GM18507 (cell line): ENCODE measurements around the gene NHERF2.

Source experiments
- DNase-seq: peaks from one replicate; pipeline ENCODE4 v3.0.0; 2011; ENCODE audit warnings: low read depth; ENCODE audit not compliant: insufficient read length; ENCODE audit errors: extremely low spot score
- FAIRE-seq: peaks from 2 replicates; lab custom pipeline; 2011; peaks lifted over from hg19 to GRCh38; lab: Jason Lieb, UNC

The NHERF2 gene

DNA sequence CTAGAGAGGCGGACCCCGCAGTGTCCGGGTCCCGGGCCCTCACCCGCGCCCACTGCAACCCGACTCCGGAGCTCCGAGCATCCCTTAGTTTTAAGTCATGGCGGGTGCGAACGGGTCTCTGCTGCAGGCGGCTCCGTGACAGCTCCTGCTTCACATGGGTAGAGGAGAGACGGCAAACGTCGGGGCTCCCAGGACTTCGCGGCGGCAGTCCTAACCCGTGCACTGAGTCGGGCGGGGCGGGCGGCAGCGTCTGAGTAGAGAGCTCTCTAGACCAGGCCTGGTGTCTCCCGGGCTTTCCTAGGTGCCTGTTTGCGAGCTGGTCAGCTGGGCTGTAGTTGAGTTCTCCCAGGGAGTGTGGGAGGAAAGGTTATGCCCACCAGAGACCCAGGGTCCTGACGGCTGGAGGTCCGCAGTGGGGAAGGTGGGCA lies 21.4 kb downstream of the NHERF2 start:
- no peak for DNase-seq
- FAIRE-seq, result no peak

DNA sequence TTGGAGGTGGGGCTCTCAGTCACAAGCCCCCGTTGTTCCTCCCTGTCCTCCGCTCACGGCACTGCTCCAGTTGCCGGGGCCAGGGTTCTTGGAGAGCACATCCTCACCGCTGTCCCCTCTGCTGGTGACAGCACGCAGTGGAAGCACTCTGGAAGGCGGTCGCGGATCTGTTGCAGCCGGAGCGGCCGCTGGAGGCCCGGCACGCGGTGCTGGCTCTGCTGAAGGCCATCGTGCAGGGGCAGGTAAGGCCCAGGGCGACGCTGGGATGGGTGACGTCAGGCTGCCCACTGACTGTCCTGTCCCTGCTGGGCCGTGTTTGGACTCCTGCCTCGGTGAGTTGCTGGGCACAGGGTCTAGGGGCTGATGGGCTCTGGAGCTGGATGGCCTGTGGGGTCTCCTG lies 26.5 kb downstream of the NHERF2 start:
- FAIRE-seq (no peak), DNase-seq (no peak)

- DNase-seq (no peak), FAIRE-seq (no peak)
Observed at GRCh38 chr16:2053897-2054296, 27.2 kb downstream of the NHERF2 start.

DNA sequence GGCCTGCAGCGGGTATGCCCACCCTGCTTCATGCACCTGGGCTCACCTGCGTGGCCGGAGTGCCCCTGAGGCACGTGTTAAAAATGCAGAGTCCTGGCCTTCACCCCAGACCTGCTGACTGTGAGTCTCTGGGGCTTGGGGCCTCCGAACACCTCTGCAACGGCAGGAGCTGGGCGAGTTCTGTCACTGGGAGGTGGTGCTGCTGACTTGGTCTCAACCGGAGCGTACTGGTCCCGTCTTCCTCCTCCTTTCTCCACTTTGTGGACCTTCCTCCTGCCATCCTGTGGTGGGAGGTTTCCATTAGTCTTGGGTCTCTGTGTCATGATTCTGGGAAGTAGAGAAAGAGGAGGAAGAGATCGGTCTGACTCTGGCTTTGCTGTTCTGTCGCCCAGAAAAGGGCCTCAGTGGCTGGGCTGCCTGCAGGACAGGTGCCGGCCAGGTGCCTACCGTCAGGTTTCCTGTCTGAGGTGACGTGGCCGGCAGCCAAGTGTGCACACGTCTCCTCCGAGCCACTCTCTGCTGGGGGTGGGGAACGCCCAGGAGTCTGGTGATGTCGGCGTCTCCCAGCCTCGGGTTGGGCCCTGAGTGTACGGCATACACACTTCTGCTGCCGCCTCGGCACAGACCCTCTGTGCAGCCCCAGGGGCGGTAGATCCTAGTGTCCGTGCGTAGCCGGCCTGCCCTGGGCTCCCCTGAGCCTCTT lies 28.0 kb downstream of the NHERF2 start:
- no peak for DNase-seq
- no peak for FAIRE-seq

DNA sequence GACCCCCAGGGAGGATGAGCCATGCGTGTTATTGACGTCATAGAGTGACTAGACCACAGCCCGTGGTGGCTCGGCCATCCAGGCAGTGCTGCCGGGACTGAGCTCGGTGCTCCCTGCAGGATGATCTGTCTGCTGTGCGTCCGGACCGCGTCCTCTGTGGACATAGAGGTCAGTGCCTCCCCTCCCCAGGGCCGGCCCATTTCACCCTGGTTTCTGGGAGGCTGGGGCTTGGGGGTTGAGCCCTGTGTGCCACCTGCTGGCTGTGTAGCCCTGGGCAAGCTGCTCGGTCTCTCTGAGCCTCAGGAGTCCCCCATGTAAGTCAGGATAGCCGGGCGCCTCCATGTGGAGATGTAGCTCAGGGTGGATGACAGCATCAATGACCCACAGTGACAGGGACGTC lies 29.4 kb downstream of the NHERF2 start:
- FAIRE-seq, result no peak
- DNase-seq, result no peak

DNA sequence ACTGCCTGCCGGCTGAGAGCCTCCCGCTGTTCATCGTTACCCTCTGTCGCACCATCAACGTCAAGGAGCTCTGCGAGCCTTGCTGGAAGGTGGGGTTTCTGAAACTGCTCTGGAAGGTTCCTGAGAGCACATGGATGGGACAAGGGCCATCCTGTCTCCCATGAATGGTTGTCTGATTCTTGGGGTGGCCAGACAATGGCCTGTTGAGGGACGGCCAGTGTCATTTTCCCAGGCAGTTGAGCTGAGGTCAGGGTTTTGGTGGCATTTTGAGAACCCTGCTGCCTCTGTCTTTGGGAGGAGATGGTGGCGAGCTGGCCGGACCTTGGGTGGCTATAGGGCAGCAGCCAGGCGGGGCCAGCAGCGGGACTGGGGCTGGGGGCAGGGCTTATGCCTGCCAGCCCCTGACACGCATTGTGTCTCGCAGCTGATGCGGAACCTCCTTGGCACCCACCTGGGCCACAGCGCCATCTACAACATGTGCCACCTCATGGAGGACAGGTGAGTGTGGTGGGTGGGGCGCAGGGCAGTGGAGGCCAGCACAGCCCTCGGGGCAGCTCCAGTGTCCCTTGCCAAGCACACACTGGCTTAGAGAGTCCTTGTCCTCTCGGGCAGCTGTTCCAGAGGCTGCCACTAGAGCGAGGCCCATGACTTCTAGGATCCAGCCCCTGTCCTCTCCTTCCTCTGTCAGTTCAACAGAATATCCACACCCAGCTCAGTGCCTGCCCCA lies 30.1 kb downstream of the NHERF2 start:
- no peak for DNase-seq
- no peak for FAIRE-seq

GRCh38 chr16:2057438-2057837 lies 30.7 kb downstream of the NHERF2 start:
- FAIRE-seq (no peak), DNase-seq (no peak)

DNA sequence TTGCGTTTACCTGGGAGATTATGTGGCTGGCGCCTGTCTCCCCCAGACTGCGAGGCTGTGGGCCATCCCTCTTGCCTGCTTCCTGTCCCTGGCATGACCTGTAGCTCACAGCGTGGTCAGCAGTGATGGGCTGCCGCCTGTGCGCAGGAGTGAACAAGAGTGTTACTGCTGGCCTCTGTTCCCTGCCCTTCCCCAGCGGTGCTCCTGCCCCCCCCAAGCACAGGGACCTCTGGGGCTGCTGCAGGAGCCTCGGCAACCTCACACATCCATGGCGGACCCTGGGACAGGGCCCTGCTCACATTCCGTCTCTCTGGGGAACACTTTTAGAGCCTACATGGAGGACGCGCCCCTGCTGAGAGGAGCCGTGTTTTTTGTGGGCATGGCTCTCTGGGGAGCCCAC lies 31.7 kb downstream of the NHERF2 start:
- no peak for FAIRE-seq
- no peak for DNase-seq

GRCh38 chr16:2058872-2059271 lies 32.2 kb downstream of the NHERF2 start:
- DNase-seq, result no peak
- no peak for FAIRE-seq

- DNase-seq (no peak), FAIRE-seq (no peak)
Observed at GRCh38 chr16:2060346-2060745, 33.6 kb downstream of the NHERF2 start.

GRCh38 chr16:2061023-2061422 lies 34.3 kb downstream of the NHERF2 start:
- no peak for DNase-seq
- no peak for FAIRE-seq

DNA sequence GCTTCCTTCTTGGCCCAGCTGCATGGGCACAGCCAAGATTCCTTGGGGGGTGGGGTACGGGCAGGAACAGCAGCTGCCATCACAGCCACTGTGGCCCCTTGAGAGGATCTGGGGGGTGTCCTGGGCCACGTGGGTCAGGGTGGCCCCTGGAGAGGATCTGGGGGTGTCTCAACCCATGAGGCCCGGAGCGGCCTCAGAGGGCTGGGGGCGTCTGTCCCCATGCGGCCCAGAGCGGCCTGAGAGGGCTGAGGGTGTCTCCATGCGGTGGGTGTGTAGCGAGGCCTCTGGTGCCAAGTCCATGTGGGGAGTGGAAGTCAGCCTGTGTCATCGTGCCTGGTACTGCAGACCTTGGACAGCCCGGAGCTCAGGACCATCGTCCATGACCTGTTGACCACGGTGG lies 34.8 kb downstream of the NHERF2 start:
- DNase-seq (no peak), FAIRE-seq (no peak)

DNA sequence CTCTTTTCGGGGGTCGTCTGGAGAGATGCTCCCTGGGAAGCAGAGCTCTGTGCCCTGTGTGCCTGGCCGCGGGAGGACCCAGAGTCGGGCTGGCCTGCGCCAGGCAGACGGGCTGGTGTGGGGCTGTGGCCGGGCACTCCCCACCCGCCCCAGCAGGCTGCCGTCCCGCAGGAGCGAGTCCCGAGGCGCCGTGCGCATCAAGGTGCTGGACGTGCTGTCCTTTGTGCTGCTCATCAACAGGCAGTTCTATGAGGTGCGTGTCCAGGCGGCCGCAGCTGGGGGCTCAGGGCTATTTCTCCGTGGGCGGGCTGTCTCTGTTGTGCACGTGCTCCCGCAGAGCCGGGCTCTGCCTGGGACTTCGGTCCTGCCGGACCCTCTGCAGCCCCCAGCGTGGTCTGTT lies 36.1 kb downstream of the NHERF2 start:
- no peak for DNase-seq
- FAIRE-seq, result no peak

- no peak for FAIRE-seq
- DNase-seq, result no peak
Observed at GRCh38 chr16:2063861-2064260, 37.2 kb downstream of the NHERF2 start.

GRCh38 chr16:2064368-2064945 lies 37.8 kb downstream of the NHERF2 start:
- DNase-seq, result no peak
- FAIRE-seq, result no peak

GRCh38 chr16:2066139-2066538 lies 39.4 kb downstream of the NHERF2 start:
- FAIRE-seq, result no peak

DNA sequence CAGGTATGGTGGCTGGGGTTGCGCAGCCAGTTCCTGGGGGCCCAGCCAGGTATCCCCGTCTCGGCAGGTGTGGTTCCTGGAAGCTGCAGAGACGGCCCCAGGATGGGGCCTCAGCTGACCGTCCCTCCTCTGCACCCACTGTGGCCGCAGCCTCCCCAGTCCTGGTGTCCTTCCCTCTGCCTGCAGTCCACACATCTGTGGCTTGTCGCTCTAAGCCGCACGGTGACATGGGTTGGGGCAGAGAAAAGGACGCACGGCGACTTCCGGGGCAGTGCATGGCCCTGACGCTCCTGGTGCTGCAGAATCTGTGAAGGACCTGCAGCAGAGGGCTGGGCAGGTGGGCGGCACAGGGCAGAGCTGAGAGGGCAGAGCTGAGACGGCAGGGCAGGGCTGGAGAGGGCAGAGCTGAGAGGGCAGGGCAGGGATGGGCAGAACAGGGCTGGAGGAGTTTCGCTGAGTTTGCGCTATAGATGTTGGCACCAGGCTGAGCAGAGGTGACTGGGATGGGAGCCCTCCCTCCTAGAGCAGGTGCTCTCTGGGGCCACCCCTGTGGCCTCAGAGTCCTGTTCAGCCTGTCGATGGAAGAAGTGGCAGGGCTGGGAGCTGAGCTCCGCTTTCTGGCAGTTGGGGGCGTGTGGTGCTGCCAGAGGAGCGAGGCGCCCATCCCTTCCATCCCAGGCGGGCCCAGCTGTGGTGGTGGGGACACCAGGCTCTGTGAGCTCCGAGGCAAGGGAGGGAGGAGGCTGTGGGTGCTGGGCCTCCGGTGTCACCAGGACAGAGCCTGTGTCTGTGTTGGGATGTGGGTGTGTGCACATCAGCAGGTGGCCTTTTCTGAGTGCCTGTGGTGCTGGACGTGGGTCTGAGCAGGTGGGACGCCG lies 44.1 kb downstream of the NHERF2 start:
- DNase-seq, result no peak
- FAIRE-seq, result no peak

More at GRCh38 chr16:2066139-2066538, 39.4 kb downstream of the NHERF2 start:
- no peak for DNase-seq

DNA sequence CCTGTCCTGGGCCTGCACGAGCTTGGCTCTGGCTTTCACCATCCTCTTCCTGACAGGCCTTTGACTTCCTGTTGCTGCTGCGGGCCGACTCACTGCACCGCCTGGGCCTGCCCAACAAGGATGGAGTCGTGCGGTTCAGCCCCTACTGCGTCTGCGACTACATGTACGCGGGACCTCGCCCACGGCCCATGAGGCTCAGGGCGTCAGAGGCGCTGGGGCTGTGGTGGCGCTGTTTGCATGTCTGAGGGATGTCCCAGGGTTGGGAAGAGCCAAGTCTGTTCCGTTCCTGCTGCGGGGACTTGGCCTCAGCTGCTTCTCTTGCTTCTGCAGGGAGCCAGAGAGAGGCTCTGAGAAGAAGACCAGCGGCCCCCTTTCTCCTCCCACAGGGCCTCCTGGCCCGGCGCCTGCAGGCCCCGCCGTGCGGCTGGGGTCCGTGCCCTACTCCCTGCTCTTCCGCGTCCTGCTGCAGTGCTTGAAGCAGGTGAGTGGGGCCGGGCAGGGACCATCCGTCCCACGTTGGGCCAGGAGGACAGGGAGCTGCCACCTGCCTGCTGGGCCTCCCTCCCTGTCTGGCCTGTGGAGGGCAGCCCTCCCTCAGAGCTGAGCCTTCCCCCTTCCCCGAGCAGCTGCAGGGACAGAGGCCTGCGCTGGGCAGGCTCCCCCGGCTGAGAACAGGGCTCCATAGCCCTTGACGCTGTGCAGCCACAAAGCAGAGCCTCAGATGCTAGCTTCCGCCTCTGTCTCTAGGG lies 44.9 kb downstream of the NHERF2 start:
- FAIRE-seq (no peak), DNase-seq (no peak)

- FAIRE-seq, result no peak
- no peak for DNase-seq
Observed at GRCh38 chr16:2072926-2073325, 46.2 kb downstream of the NHERF2 start.
